ENCODE results near the gene GP1BA.
A peak's percentile ranks its signal among the peaks of the same experiment; 100 is the strongest.
"Not testable (repeated sequence)": the region's sequence is repeated elsewhere in the genome, so short reads cannot be mapped to it uniquely, and the experiment has no call there.

GP1BA gene

DNA sequence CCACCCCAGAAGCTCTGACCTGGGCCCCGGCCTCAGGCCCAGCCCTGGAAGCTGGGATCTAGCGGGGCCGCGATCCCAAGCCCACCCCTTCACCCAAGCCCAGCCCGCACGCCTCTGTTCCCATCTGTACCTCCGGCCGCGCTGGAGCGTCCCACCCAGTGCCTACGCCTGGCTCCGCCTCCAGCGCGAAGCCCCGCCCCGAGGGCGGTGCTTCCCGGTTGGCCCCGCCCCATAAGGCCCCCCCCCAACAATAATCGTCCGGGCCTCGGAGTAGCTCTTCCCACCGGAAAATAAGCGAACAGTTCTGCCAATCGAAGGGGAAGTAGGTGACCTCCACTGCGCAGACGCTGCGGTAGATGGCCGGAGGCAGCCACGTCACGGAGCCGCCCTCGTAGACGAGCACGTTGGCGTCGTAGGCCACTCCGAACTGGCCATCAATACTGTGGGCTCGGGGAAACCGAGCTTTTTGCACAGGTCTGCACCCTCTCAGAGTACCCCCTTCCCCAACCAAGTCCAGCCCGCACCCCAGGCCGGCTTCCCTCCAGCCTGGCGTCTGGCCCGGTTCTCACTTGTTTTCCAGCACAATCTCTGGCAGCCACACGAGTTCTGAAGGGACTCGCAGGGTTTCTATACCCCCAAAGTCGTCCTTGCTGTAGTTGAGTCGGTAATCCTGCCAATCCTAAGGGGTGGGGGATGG is 30.3 kb upstream of the GP1BA start:
- no peak for DNase-seq

GRCh38 chr17:4902540-4902939 is 29.5 kb upstream of the GP1BA start:
- no peak for DNase-seq

GRCh38 chr17:4903051-4903818 is 28.8 kb upstream of the GP1BA start, which contains the start of gene CHRNE:
Gene CHRNE (minus strand): TSS chr17:4903098. CDS start chr17:4903063, 35 bp downstream.
- DNase-seq = peak; percentile 48

GRCh38 chr17:4906642-4907041 is 25.4 kb upstream of the GP1BA start:
- not testable (repeated sequence) for DNase-seq

DNA sequence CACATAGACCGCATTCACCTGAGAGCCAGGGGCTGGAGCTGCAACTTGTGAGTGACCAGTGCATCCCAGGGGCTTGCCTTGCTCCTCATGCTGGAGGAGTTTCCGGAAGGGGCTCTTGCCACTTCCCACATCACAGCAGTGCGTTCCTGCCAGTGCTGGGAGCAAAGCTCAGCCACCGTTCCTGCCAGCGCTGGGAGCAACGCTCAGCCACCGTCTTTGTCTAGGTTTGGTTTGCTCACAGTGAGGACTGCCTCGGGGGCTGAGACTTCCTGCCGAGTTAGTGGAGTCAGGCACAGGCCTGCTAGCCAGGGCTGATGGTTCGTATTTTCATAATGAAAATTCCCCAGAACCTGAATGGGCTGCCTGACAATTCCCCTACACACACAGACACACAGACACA is 23.8 kb upstream of the GP1BA start:
- no peak for DNase-seq

DNA sequence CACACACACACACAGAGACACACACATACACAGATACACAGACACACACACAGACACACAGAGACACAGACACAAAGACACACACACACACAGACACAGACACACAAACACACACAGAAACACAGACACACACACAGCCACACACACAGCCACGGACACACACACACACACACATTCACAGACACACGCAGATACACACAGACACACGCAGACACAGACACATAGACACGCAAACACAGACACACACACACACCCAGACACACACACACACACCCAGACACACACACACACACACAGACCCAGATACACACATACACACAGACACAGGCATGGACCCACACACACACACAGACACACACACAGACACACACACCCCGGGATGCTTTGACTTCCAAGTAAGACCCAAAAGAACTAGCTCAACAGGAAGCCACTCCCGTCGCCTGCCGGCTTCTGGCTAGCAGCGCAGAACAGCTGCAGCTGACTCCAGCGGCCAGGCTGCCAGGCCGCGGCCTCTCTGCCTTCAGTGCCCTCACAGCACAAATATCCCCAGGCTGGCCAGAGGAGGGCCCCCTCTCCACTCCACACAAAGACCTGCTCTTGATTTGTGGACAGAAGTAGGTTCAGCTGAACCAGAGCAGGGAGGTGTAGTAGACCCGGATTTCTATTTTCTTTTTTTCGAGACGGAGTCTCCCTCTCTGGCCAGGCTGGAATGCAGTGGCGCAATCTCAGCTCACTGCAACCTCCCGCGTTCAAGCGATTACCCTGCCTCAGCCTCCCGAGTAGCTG is 23.2 kb upstream of the GP1BA start:
- DNase-seq = peak; percentile 68

- DNase-seq = no peak
Measured at GRCh38 chr17:4913994-4914393, 18.1 kb upstream of the GP1BA start.

DNA sequence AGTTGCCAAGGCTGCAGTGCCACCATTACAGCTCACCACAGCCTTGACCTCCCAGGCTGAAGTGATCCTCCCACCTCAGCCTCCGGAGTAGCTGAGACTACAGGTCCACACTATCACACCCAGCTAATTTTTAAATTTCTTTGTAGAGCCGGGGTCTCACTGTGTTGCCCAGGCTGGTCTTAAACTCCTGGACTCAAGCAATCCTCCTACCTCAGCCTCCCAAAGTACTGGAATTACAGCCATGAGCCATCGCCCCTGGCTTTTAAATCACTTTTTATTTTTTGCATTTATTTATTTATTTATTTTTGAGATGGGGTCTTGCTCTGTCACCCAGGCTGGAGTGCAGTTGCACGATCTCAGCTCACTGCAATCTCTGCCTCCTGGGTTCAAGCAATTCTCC is 17.5 kb upstream of the GP1BA start:
- not testable (repeated sequence) for DNase-seq

DNA sequence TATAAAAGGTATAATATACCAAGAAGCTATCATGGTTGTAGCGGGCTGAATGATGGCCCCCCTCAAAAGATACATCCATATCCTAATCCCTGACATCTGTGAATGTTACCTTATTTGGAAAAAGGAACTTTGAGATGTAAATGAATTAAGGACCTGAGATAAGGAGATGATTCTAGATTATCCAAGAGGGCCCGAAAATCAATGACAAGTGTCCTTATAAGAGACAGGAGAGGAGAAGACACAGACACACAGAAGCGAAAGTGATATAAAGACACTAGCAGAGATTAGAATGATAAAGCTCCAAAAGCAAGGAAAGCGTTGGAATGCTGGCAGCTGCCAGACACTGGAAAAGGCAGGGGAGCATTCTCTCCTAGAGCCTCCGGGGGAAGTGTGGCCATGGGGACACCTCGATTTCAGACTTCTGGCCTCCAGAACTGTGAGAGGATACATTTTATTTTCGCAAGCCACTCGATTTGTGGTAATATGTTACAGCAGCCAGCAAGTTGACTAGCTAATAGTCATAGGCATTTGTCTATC is 12.5 kb upstream of the GP1BA start:
- DNase-seq = no peak

DNA sequence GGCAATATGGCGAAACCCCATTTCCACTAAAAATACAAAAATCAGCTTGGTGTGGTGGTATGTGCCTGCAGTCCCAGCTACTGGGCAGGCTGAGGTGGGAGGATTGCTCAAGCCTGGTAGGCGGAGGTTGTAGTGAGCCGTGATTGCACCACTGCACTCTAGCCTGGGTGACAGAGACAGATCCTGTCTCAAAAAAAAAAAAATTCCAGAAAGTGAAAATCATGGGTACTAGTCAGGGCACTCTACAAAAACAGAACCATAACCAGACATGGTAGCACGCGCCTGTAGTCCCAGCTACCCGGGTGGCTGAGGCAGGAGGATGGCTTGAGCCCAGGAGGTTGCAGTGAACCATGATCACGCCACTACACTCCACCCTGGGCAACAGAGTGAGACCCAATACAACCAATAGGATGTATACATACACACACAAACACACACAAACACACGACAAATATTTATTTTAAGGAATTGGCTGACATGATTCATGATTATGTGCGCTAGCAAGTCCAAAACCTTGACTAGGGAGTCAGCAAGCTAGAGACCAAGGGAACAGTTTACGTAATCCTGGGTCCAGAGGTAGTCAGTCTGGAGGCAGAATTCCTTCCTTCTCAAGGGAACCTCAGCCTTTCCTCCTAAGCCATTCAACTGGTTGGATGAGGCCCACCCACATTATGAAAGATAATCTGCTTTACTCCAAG is 11.6 kb upstream of the GP1BA start:
- DNase-seq = no peak

DNA sequence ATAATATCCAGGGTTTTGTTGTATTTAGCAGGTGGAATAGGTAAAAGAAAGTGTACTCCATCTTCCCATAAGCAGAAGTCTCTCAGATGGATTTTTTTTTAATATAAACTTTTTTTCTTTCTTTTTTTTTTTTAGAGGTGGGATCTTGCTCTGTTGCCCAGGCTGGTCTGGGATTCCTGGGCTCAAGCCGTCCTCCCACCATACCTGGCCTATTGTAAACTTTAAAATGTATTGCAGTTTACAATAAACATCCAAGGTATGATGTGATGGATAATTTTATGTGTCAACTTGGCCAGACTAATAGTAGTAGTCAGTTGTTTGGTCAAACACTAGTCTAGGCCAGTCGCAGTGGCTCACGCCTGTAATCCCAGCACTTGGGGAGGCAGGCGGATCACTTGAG is 10.8 kb upstream of the GP1BA start:
- no peak for DNase-seq

GRCh38 chr17:4926577-4927335 is 5.3 kb upstream of the GP1BA start:
- not testable (repeated sequence) for DNase-seq

GRCh38 chr17:4928881-4929280 is 3.2 kb upstream of the GP1BA start:
- no peak for DNase-seq

DNA sequence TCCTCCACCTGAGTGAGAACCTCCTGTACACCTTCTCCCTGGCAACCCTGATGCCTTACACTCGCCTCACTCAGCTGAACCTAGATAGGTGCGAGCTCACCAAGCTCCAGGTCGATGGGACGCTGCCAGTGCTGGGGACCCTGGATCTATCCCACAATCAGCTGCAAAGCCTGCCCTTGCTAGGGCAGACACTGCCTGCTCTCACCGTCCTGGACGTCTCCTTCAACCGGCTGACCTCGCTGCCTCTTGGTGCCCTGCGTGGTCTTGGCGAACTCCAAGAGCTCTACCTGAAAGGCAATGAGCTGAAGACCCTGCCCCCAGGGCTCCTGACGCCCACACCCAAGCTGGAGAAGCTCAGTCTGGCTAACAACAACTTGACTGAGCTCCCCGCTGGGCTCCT is 679 bp downstream of the GP1BA start:
- DNase-seq = no peak

- DNase-seq = no peak
Measured at GRCh38 chr17:4933646-4934045, 1.6 kb downstream of the GP1BA start.

GRCh38 chr17:4934173-4934979 is 2.3 kb downstream of the GP1BA start:
- no peak for DNase-seq

GRCh38 chr17:4935650-4936049 is 3.6 kb downstream of the GP1BA start:
- no peak for DNase-seq

DNA sequence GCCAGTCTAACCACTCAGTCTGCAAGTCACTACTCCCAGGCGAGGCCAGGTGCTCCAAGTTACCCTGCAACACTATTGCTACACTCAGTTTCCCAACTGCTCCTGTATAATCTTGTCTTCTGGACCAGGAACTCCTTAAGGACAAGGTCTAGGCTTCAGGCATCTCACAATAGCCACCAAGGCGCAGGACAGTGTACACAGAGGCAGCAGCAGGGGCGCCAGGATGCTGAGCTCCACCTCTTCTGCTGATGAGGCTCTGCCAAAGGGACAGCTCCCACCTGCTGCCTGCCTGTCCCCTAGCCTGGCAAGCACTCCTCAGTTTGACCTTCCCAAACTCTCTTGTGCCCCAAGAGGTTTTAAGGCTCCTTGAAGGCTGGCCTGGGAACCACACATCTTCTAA is 4.4 kb downstream of the GP1BA start:
- no peak for DNase-seq

GRCh38 chr17:4937553-4937952 is 5.5 kb downstream of the GP1BA start:
- no peak for DNase-seq

- no peak for DNase-seq
Measured at GRCh38 chr17:4938069-4938491, 6.0 kb downstream of the GP1BA start.

Measured in NCI-H1092 (cell line).